Thymus (tissue), 11 donors: ENCODE results near the gene GNAT3. TPM values are rescaled to one million over a fixed set of nuclear protein-coding genes. Genes with fewer than 3 reads are reported as not detected.

ENCODE experiments used
- DNase-seq, 9 donors: peaks; one replicate each; pipeline ENCODE4 v3.0.0-alpha.2; 2013; ENCODE audit warnings: low spot score in 9 of 9, low read depth in 6 of 9, missing footprints in 1 of 9
- H3K27ac ChIP-seq, 2 donors: one replicate each; pipeline ENCODE4 v1.5.1; 2013; ENCODE audit warnings: control low read depth in 1 of 2, low read depth in 1 of 2, low read length in 1 of 2, mild to moderate bottlenecking in 1 of 2, moderate library complexity in 1 of 2
- H3K27me3 ChIP-seq, 2 donors: one replicate each; pipeline ENCODE4 v1.5.1; 2013; ENCODE audit warnings: low read length in 1 of 2; ENCODE audit not compliant: control insufficient read depth in 2 of 2, insufficient read depth in 1 of 2
- H3K36me3 ChIP-seq, 2 donors: one replicate each; pipeline ENCODE4 v1.5.1; 2013; ENCODE audit warnings: low read length in 1 of 2, mild to moderate bottlenecking in 1 of 2, moderate library complexity in 1 of 2; ENCODE audit not compliant: control insufficient read depth in 2 of 2, insufficient read depth in 2 of 2
- H3K4me1 ChIP-seq, 2 donors: one replicate each; pipeline ENCODE4 v1.5.1; 2013; ENCODE audit warnings: low read length in 2 of 2; ENCODE audit not compliant: control insufficient read depth in 2 of 2, insufficient read depth in 2 of 2
- H3K4me3 ChIP-seq, 2 donors: one replicate each; pipeline ENCODE4 v1.5.1; 2013; ENCODE audit warnings: low read length in 2 of 2, control low read depth in 1 of 2, mild to moderate bottlenecking in 1 of 2
- H3K9me3 ChIP-seq, 2 donors: one replicate each; pipeline ENCODE4 v1.5.1; 2013; ENCODE audit warnings: low read length in 1 of 2, mild to moderate bottlenecking in 1 of 2; ENCODE audit not compliant: control insufficient read depth in 2 of 2, insufficient read depth in 1 of 2
- WGBS: extraction: QIAGEN DNeasy Blood & Tissue Kit; methylation state at CpG from one replicate; pipeline ENCODE4 v1.1.7; 2013; 5-methylcytosine and 5-hydroxymethylcytosine counted together
- polyA plus RNA-seq: library from polyadenylated mRNA; stranded (reverse); fragments of 200-250 nt; gene quantifications from one replicate; pipeline ENCODE4 v1.2.3, GENCODE V29; 2013
- total RNA-seq: library from RNA; stranded (reverse); fragments of 120-200 nt; gene quantifications from one replicate; pipeline ENCODE4 v1.2.4, GENCODE V29; 2013
- donor health status: healthy.

The GNAT3 gene
- total and polyA plus RNA-seq, 2 donors = 0.05 to 0.19 TPM

DNA sequence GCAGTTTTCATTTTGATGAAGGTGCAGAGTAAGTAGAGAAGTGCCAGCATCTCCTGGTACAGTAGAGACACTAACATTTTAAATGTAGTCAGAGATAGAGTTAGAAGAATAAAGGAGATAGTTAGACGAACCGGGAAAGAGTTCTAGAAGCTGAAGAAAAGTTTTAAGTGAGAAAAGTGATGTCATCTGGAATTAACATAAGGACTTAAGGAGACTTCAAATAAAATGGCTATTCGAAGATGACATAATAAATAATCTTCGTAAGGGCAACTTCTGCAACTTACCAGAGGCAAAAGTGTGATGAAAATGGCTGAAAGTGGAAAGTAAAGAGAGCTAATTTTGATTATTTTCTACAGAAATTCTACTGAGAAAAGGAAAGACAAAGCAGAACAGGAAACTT is 20.4 kb downstream of the GNAT3 start:
- Histone ChIP-seq H3K27ac (no peak overlapping the region), H3K4me1 (no peaks in the 10 kb centered on the region), H3K9me3 (no peaks in the 10 kb centered on the region), H3K36me3 (no peaks in the 10 kb centered on the region), H3K27me3 (no peaks in the 10 kb centered on the region), H3K4me3 (no peak overlapping the region)
- 94% methylated on average over 4 of the region's 4 CpGs for WGBS
- DNase-seq = no peak

DNA sequence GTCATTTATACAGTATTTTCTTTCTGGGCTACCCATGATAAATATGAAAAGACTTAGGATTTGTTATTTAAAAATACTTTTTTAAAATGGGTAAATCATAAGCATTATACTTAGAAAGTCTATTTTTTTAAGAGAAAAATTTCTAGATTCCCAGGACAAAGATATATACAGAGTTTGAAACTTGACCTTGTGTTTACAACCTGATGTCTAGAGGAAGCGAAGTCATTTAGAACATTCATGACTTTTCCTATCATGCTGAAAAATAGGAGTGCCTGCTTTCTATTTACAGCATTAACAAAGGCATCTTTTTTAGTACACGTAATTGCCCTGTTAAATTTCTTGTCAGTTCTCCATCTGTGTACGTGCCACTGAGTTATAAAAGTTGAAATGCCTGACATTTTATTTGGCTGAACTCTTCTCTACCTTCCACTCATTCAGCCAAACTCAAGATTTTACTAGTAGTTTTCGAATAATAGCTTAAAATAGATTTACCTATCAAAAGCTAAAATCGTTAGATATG is 23.0 kb downstream of the GNAT3 start:
- Histone ChIP-seq H3K36me3 (no peaks in the 10 kb centered on the region), H3K27ac (no peak overlapping the region), H3K4me1 (no peaks in the 10 kb centered on the region), H3K27me3 (no peaks in the 10 kb centered on the region), H3K9me3 (no peaks in the 10 kb centered on the region), H3K4me3 (no peak overlapping the region)
- DNase-seq = no peak
- WGBS = 96% methylated on average over 5 of the region's 5 CpGs

DNA sequence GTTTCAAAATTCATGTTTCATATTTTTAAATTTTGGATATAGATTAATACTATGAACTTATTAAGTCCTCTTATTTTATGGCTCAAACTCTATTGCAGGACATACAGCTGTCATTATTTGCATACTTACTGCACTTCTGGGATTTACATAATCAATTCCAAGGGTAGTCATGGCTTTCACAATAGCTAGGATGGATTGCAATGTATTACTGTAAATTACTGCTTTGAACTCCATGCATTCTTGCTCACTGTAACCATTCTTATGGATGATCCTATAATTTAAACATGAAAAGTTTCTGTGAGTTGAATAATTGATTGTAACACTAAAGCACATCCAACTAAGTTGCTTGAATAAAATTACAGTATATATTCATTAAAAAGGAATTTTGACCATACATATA is 23.5 kb downstream of the GNAT3 start:
- no peaks in the 10 kb centered on the region for H3K36me3 ChIP-seq
- H3K4me3 ChIP-seq = no peak overlapping the region
- no peak for DNase-seq
- no peaks in the 10 kb centered on the region for H3K4me1 ChIP-seq
- H3K27ac ChIP-seq = no peak overlapping the region
- no peaks in the 10 kb centered on the region for H3K9me3 ChIP-seq
- no peaks in the 10 kb centered on the region for H3K27me3 ChIP-seq

DNA sequence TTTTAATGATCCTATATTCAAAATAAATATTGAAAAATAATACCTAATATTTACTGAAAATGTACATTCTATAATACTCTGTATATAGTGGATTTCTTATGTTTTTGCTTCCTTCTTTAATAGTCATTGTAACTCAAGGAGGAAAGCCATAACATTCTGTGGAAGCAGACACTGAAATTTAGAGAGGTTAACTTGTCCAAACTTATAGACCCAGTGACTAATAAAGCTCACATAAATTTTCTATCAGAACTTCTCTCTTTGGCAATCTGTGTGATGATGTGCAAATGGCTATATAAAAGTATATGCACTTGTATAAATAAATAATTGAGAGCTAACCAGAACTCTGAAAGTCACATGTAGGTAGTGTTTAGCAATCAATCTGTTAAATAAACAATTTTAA is 26.1 kb downstream of the GNAT3 start:
- no peak overlapping the region for H3K4me3 ChIP-seq
- no peaks in the 10 kb centered on the region for H3K27me3 ChIP-seq
- H3K27ac ChIP-seq = no peak overlapping the region
- no peak for DNase-seq
- H3K9me3 ChIP-seq = no peaks in the 10 kb centered on the region
- H3K36me3 ChIP-seq = no peaks in the 10 kb centered on the region
- H3K4me1 ChIP-seq = no peaks in the 10 kb centered on the region

DNA sequence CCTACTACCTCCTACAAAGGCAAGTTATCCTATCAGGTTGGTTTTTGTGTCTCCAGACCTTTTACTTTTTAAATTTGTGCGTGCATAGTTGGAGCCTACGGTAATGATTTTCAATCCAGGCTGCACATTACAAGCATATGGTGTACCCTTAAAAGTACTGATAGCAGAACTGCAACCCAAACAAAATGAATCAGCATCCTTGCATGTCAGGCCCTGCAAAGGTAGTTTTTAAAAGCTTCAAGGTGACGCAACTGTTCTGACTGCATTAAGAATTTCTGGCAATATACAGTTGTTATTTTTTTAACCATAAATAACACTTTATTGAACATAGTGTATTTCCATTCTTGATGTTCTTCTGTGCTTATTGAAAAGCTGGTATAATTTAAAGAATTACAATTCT is 28.9 kb downstream of the GNAT3 start:
- Histone ChIP-seq H3K27me3 (no peaks in the 10 kb centered on the region), H3K9me3 (no peaks in the 10 kb centered on the region), H3K36me3 (no peaks in the 10 kb centered on the region), H3K27ac (no peak overlapping the region), H3K4me3 (no peak overlapping the region), H3K4me1 (no peaks in the 10 kb centered on the region)
- no peak for DNase-seq
- 95% methylated on average over 3 of the region's 3 CpGs for WGBS

DNA sequence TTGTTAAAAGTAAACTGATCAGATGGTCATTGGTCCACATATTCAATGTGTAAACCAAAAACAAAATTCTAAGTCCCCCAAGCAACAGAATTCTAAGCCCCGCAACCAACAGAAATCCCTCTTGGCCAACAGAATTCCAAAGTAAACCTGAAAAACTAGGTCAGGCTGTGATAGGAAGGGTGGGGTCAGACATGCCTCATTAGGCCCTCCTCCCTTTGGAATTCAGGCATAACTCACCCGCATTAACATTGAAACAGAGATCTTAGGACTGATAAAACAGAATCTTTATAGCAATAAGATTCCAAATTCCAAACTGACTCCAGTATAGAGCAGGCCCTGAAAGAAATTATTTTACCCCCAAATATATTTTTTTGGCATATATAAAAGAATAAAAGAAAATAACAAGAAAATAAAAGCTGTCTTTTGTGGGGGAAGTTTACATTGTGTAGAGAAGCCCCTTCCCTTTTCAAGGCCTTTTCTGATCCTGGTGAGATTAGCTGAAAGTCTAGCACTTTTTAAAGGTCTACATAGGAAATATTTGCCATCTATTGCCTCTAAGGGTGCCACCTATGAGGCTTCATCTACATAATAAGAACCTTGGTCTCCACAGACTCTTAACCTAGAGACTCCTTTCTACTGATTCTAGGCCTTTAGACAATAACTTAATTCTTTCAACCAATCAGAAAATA is 30.5 kb downstream of the GNAT3 start:
- Histone ChIP-seq H3K4me3 (no peak overlapping the region), H3K9me3 (no peaks in the 10 kb centered on the region), H3K27me3 (no peaks in the 10 kb centered on the region), H3K4me1 (no peaks in the 10 kb centered on the region), H3K27ac (no peak overlapping the region), H3K36me3 (no peaks in the 10 kb centered on the region)
- 88% methylated on average over 2 of the region's 2 CpGs for WGBS
- no peak for DNase-seq

DNA sequence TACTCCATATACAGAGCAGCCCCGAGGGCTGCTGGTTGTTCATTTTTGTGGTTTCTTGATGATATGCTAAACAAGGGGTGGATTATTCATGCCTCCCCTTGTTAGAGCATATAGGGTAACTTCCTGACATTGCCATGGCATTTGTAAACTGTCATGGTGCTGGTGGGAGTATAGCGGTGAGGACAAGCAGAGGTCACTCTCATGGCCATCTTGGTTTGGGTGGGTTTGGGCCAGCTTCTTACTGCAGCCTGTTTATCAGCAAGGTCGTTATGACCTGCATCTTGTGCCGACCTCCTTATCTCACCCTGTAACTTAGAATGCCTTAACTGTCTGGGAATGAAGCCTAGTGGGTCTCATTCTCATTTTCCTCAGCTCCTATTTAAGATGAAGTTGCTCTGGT is 31.3 kb downstream of the GNAT3 start:
- Histone ChIP-seq H3K27ac (no peak overlapping the region), H3K27me3 (no peaks in the 10 kb centered on the region), H3K4me3 (no peak overlapping the region), H3K9me3 (no peaks in the 10 kb centered on the region), H3K4me1 (no peaks in the 10 kb centered on the region), H3K36me3 (no peaks in the 10 kb centered on the region)
- no peak for DNase-seq
- WGBS = 93% methylated on average over 4 of the region's 4 CpGs

DNA sequence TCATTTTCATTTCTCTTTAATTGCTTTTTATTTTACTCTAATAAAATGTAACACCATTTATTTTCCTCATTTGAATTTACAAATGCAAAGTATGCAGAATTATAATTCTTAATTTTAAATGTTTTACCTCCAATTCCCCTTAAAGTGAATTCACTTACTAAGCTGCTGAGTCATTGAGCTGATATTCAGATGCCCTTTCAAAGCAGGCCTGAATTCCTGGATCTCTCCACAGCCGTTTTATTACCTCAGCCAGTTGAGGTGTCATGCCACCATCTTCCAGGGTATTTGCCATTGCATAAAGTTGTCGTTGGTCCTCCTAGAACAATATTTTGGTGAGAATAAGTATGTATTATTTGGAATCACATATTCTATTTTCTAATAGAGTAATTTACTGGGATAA is 33.2 kb downstream of the GNAT3 start:
- no peaks in the 10 kb centered on the region for H3K27me3 ChIP-seq
- H3K36me3 ChIP-seq = no peaks in the 10 kb centered on the region
- no peaks in the 10 kb centered on the region for H3K9me3 ChIP-seq
- no peaks in the 10 kb centered on the region for H3K4me1 ChIP-seq
- 94% methylated on average over 2 of the region's 2 CpGs for WGBS
- DNase-seq = no peak
- H3K4me3 ChIP-seq = no peak overlapping the region
- no peak overlapping the region for H3K27ac ChIP-seq

DNA sequence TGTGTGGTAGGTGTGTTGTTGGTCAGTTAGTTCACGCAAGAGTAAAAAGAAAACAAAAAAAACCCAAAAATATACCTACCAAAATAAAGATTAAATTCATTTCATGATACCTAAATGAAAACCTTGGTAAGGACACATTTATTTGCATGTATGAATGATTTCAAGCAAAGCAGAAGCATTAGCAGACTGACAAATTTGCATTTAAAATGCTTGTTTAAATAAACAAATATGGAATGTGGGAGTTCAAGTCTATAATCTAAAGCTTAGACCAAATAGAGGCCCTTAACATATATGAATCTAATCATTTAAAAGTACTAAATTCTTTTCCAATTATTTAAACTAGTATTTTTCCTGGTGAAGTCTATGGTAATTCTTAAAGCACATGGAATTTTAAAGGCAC is 35.8 kb downstream of the GNAT3 start:
- H3K4me1 ChIP-seq = no peaks in the 10 kb centered on the region
- no peaks in the 10 kb centered on the region for H3K36me3 ChIP-seq
- H3K9me3 ChIP-seq = no peaks in the 10 kb centered on the region
- no peak for DNase-seq
- no peaks in the 10 kb centered on the region for H3K27me3 ChIP-seq
- H3K4me3 ChIP-seq = no peak overlapping the region
- 97% methylated on average over 1 of the region's 1 CpG for WGBS
- H3K27ac ChIP-seq = no peak overlapping the region
